Heart left ventricle (tissue), 16 donors: ENCODE results near the gene DTWD1. TPM values are rescaled to one million over a fixed set of nuclear protein-coding genes. Genes with fewer than 3 reads are reported as not detected.
A peak's percentile ranks its signal among the peaks of the same experiment; 100 is the strongest.

Source experiments
- ATAC-seq, 4 donors: fragments of 200-7000 bp; cut with Tn5 transposase; one replicate each; pipeline ENCODE4 v1.9.1; 2020 to 2022; ENCODE audit warnings: moderate library complexity in 4 of 4, mild to moderate bottlenecking in 3 of 4, moderate number of reproducible peaks in 1 of 4
- DNase-seq, 5 donors: peaks; one replicate each; pipeline ENCODE4 v3.0.0-alpha.2; 2020
- H3K27ac ChIP-seq, 12 donors: fragments of 200-600 bp; sonication (generic) in 4 of 12; one replicate each; pipeline versions ENCODE4 v1.5.0 to v1.8.0; 2016 to 2022; ENCODE audit warnings: mild to moderate bottlenecking in 2 of 12
- H3K27me3 ChIP-seq, 9 donors: fragments of 200-600 bp; sonication (generic) in 2 of 9; one replicate each; pipeline versions ENCODE4 v1.5.1 to v1.8.0; 2016 to 2022; ENCODE audit warnings: mild to moderate bottlenecking in 3 of 9
- H3K36me3 ChIP-seq, 9 donors: fragments of 200-600 bp; sonication (generic) in 2 of 9; one replicate each; pipeline versions ENCODE4 v1.5.0 to v1.8.0; 2018 to 2022; ENCODE audit warnings: mild to moderate bottlenecking in 2 of 9
- H3K4me1 ChIP-seq, 12 donors: fragments of 200-600 bp; sonication (generic) in 4 of 12; one replicate each; pipeline versions ENCODE4 v1.5.0 to v1.8.0; 2016 to 2022; ENCODE audit warnings: mild to moderate bottlenecking in 3 of 12
- H3K4me3 ChIP-seq, 12 donors: fragments of 200-600 bp; sonication (generic) in 4 of 12; one replicate each; pipeline versions ENCODE4 v1.5.0 to v1.8.0; 2017 to 2022; ENCODE audit warnings: mild to moderate bottlenecking in 9 of 12, moderate library complexity in 4 of 12
- H3K9me3 ChIP-seq, 12 donors: fragments of 200-600 bp; sonication (generic) in 4 of 12; one replicate each; pipeline versions ENCODE4 v1.5.0 to v1.8.0; 2016 to 2022; ENCODE audit warnings: mild to moderate bottlenecking in 1 of 12
- POLR2A ChIP-seq, 2 donors: fragments of 450-650 bp; IDR thresholded peaks; one replicate each; pipeline ENCODE4 v1.6.1; 2017; ENCODE audit warnings: antibody characterized with exemption in 2 of 2, mild to moderate bottlenecking in 2 of 2, moderate library complexity in 2 of 2
- WGBS, 4 donors: extraction: QIAGEN DNeasy Blood & Tissue Kit in 2 of 4; methylation state at CpG; one replicate each; pipeline versions ENCODE4 v1.1.5 to v1.1.7; 2013 to 2018; 5-methylcytosine and 5-hydroxymethylcytosine counted together
- intact Hi-C, 10 donors: fragments of 100-400 bp; cut with DNase I; formaldehyde crosslinking; loops; one replicate each; pipeline versions ENCODE4 v1.11.1 to v1.14.2; 2022
- polyA plus RNA-seq, 2 donors: library from polyadenylated mRNA; stranded (reverse); fragments of 200-250 nt; gene quantifications; one replicate each; pipeline ENCODE4 v1.2.3, GENCODE V29; 2013
- total RNA-seq, 9 donors: library from RNA; depleted of rRNA in 2 of 9; stranded (reverse); fragments of >200 nt in 2 of 9; fragmentation: NEBNext Ultra II Directional in 3 of 9; extraction: Animal tissue kit (Norgen Biotek cat#: 25700) in 3 of 9; gene quantifications; one replicate each; pipeline versions ENCODE4 v1.1.0 to v1.2.4, GENCODE V29; 2016 to 2023
- TF ChIP-seq, protein P1 (sequence below), 12 donors: fragments of 200-600 bp; sonication (generic) in 4 of 12; IDR thresholded peaks; one replicate each; pipeline versions ENCODE4 v1.5.0 to v1.8.0; 2018 to 2022; ENCODE audit warnings: antibody characterized with exemption in 12 of 12, mild to moderate bottlenecking in 5 of 12
- donor health status: ischemic (EF 13 %, LVEDD 7.1; RV severe dilation, severe dysfunction).
- donor health status: healthy with polysubstance abuse.
- donor health status: DM: no; HTN: yes; CAD: no.
- donor health status: DM: no; HTN: no; CAD: no.
- donor health status: ischemic (EF 25% LVEDD 6.9; RV normal size, moderate dysfunction).
- donor health status: ischemic (EF 25% LVEDD 5.7; RV mildly dilated, moderate dysfunction).
- donor health status: healthy.
- donor health status: DM: yes; HTN: yes; CAD: no.
- donor health status: ischemic (EF 35%, LVEDD 5.7; RV mildly dilated, moderate dysfunction).
- donor health status: nonischemic (EF 11% LVEDD 7.7; RV severe dilation, severe dysfunction).
- donor health status: DM: yes; HTN: yes; CAD: no.
- donor health status: PGD.
- donor health status: ischemic (EF 29% LVEDD 5.4; RV normal size, mild dysfunction).
- donor health status: nonischemic (EF 23%, LVEDD 6.1; RV moderate dilation, normal function).

The DTWD1 gene
- total and polyA plus RNA-seq, 11 donors = 6.3 to 28.0 (median 17.8) TPM

DNA sequence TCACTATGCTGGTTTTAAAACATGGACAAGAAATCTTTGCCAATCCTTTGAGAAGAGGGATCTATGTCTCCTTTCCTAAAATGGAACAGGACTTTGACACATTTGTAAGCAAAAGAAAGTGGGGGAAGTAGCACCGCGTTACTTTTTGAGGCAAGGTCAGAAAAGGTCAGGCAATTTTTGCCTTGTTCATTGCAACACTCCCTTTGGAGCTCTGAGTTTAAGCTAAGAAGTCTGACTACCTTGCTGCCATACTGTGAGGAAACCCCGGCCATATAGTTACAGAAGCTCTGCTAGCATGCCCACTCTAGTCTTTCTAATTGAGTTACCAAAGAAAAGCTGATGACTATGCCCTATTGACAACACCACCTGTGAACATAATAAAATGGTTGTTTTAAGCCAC is 1.6 kb upstream of the DTWD1 start:
- peaks cover 0 to 22% (median 0%) of the 10 kb centered on the region in 12 donors for H3K9me3 ChIP-seq
- intact Hi-C loops = no loop called here
- TF ChIP-seq, protein P1, sequence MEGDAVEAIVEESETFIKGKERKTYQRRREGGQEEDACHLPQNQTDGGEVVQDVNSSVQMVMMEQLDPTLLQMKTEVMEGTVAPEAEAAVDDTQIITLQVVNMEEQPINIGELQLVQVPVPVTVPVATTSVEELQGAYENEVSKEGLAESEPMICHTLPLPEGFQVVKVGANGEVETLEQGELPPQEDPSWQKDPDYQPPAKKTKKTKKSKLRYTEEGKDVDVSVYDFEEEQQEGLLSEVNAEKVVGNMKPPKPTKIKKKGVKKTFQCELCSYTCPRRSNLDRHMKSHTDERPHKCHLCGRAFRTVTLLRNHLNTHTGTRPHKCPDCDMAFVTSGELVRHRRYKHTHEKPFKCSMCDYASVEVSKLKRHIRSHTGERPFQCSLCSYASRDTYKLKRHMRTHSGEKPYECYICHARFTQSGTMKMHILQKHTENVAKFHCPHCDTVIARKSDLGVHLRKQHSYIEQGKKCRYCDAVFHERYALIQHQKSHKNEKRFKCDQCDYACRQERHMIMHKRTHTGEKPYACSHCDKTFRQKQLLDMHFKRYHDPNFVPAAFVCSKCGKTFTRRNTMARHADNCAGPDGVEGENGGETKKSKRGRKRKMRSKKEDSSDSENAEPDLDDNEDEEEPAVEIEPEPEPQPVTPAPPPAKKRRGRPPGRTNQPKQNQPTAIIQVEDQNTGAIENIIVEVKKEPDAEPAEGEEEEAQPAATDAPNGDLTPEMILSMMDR (IDR thresholded peaks at IDR 0.05) = no peak
- TF ChIP-seq POLR2A (IDR thresholded peaks at IDR 0.05) = no peak
- ATAC-seq (no peak), DNase-seq (no peak)
- H3K36me3 ChIP-seq = peaks cover 0 to 1% (median 0%) of the 10 kb centered on the region in 9 donors
- peak overlapping the region in 4 of 12 donors; percentile 70 to 87 (median 73) for H3K4me3 ChIP-seq
- H3K4me1 ChIP-seq = peaks cover 0 to 40% (median 19%) of the 10 kb centered on the region in 12 donors
- no peaks in the 10 kb centered on the region for H3K27me3 ChIP-seq
- peak overlapping the region in 6 of 12 donors; percentile 88 to 96 (median 93) for H3K27ac ChIP-seq
- WGBS, 4 donors = 83 to 93% (median 87%) methylated on average over 3 of the region's 3 CpGs

DNA sequence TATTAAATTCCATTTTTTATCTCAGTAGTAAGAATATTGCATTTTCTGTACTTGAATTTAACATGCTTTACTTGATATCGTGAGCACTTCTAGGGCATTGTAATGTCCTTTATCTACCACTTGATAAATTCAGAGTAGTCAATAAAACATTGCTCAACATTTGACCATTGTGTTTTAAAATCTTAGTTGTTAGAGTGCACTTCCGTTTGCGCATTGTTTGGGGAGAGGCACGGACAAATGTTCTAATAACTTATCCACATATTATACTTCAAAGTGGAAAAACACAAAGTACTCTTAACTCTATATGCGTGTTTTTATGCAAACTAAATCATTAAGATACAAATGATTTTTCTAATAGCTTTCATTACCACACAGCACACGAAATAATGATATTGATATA is 649 bp upstream of the DTWD1 start:
- Histone ChIP-seq H3K27me3 (no peaks in the 10 kb centered on the region), H3K27ac (peak overlapping the region; percentile 78 to 97 (median 93)), H3K4me1 (peaks cover 0 to 40% (median 19%) of the 10 kb centered on the region in 12 donors), H3K9me3 (peaks cover 0 to 20% (median 1%) of the 10 kb centered on the region in 12 donors), H3K36me3 (peaks cover 0 to 9% (median under 1%) of the 10 kb centered on the region in 9 donors), H3K4me3 (peak overlapping the region; percentile 12 to 87 (median 73))
- DNase-seq = no peak
- peak in 2 of 4 donors; percentile 14 to 21 for ATAC-seq
- intact Hi-C loops = loop anchor here in 5 of 10 donors (2.0 to 10.0 kb wide), 7 partner anchors 195 to 465 kb away; partner anchors contain the start of genes FGF7 (in 4 of the 5) and COPS2 (in 1 of the 5)
- TF ChIP-seq, protein P1 (IDR thresholded peaks at IDR 0.05) = peak in 1 of 12 donors; percentile 21
- no peak for TF ChIP-seq POLR2A (IDR thresholded peaks at IDR 0.05)
- WGBS, 4 donors = 1% methylated on average over 6 of the region's 6 CpGs

DNA sequence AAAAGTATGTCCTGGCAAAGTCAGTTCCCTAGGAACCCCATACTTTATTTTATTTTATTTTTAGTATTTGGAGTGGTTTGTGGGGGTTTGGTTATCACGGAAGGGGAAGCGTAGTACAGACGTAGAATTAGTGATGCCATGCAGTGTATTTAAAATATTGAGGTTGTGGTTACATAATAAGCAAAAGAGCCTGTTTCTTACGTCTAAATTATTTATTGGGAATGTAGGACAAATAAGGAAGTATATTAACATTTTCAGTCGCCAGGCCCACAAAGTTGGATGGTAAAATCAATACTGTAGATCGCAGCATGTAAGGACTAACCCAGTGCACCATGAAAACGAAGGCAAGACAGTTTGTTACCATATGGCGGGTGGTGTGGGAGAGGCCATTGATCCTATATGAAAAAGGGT is 558 bp downstream of the DTWD1 start:
- ATAC-seq = no peak
- Histone ChIP-seq H3K9me3 (peaks cover 0 to 26% (median 8%) of the 10 kb centered on the region in 12 donors), H3K27me3 (no peaks in the 10 kb centered on the region), H3K36me3 (peaks cover 0 to 21% (median 12%) of the 10 kb centered on the region in 9 donors), H3K4me1 (peaks cover 0 to 40% (median 19%) of the 10 kb centered on the region in 12 donors), H3K27ac (peak overlapping the region; percentile 78 to 96 (median 90)), H3K4me3 (peak overlapping the region; percentile 59 to 87 (median 74))
- WGBS, 4 donors = 12 to 18% (median 15%) methylated on average over 8 of the region's 8 CpGs
- intact Hi-C loops = loop anchor here in 5 of 10 donors (2.0 to 10.0 kb wide), 7 partner anchors 197 to 467 kb away; partner anchors contain the start of genes FGF7 (in 4 of the 5) and COPS2 (in 1 of the 5)
- no peak for DNase-seq
- TF ChIP-seq POLR2A (IDR thresholded peaks at IDR 0.05) = no peak
- TF ChIP-seq, protein P1 (IDR thresholded peaks at IDR 0.05) = no peak

DNA sequence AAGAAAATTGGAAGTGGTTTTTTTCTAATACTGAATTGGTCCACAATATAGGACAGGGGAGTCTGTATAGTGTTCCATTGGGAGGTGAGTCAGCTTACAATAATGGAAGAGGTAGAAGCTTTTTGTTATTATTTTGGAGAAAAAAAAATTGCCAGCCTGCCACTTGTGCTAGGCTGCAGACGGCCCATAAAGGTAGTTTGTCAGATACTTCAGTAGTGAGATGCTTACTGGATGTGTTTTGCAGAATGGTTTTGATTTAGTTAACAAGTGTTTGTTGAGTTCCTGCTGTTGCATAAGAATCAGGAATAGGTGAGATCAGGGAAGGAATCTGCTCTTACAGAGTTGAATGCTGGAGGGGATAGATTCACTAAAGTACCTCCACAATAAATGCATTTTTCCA is 1.0 kb downstream of the DTWD1 start:
- TF ChIP-seq POLR2A (IDR thresholded peaks at IDR 0.05) = no peak
- intact Hi-C loops = loop anchor here in 5 of 10 donors (2.0 to 10.0 kb wide), 7 partner anchors 197 to 467 kb away; partner anchors contain the start of genes FGF7 (in 4 of the 5) and COPS2 (in 1 of the 5)
- Histone ChIP-seq H3K4me1 (peaks cover 0 to 40% (median 19%) of the 10 kb centered on the region in 12 donors), H3K27ac (peak overlapping the region in 9 of 12 donors; percentile 85 to 96 (median 91)), H3K27me3 (no peaks in the 10 kb centered on the region), H3K36me3 (peaks cover 0 to 26% (median 16%) of the 10 kb centered on the region in 9 donors), H3K9me3 (peaks cover 0 to 21% (median 8%) of the 10 kb centered on the region in 12 donors), H3K4me3 (peak overlapping the region; percentile 59 to 87 (median 74))
- DNase-seq (no peak), ATAC-seq (no peak)
- 37 to 44% (median 38%) methylated on average over 1 of the region's 1 CpG for WGBS, 4 donors
